Gastroesophageal sphincter (tissue), 3 donors: ENCODE data around the gene SLC39A11.

Source experiments
- POLR2A ChIP-seq, 2 donors: fragments of 450-650 bp; IDR thresholded peaks; one replicate each; pipeline ENCODE4 v1.6.1; 2017; ENCODE audit warnings: antibody characterized with exemption in 2 of 2, mild to moderate bottlenecking in 2 of 2, moderate library complexity in 1 of 2
- POLR2AphosphoS5 ChIP-seq: sonication (generic); formaldehyde crosslinking; IDR thresholded peaks from one replicate; pipeline ENCODE4 v1.6.1; 2017; ENCODE audit warnings: antibody characterized with exemption
- TF ChIP-seq, protein P1 (sequence below), 4 experiments: fragments of 200-600 bp in 2 of 4; fragments of 450-650 bp in 2 of 4; sonication (generic) in 1 of 4; IDR thresholded peaks; one replicate each; pipeline ENCODE4 v1.5.1; 2017 to 2019; ENCODE audit warnings: antibody characterized with exemption in 4 of 4, mild to moderate bottlenecking in 2 of 4, moderate library complexity in 2 of 4

DNA sequence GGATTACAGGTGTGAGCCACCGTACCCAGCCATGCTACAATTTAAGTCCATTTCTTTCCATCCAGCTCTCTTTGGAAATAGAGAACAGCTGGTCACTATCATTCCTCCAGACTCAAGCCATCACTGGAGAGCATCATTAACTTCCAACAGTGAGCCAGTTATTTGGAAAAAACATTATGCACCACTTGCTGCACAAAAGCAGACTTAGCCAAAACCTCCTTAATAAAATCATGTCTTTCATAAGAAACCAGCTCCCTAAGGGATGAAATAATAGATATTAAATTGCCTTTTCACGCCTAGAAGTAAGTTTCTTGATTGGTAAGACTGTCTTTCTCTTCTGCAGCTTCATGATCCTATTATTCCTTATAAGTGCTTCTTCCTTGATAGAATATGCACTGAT lies 17.9 kb downstream of the SLC39A11 start:
- TF ChIP-seq POLR2A (IDR thresholded peaks at IDR 0.05) (no peak), POLR2AphosphoS5 (no peak)
- TF ChIP-seq, protein P1, sequence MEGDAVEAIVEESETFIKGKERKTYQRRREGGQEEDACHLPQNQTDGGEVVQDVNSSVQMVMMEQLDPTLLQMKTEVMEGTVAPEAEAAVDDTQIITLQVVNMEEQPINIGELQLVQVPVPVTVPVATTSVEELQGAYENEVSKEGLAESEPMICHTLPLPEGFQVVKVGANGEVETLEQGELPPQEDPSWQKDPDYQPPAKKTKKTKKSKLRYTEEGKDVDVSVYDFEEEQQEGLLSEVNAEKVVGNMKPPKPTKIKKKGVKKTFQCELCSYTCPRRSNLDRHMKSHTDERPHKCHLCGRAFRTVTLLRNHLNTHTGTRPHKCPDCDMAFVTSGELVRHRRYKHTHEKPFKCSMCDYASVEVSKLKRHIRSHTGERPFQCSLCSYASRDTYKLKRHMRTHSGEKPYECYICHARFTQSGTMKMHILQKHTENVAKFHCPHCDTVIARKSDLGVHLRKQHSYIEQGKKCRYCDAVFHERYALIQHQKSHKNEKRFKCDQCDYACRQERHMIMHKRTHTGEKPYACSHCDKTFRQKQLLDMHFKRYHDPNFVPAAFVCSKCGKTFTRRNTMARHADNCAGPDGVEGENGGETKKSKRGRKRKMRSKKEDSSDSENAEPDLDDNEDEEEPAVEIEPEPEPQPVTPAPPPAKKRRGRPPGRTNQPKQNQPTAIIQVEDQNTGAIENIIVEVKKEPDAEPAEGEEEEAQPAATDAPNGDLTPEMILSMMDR (IDR thresholded peaks at IDR 0.05) = no peak
